Smooth muscle cell (in vitro differentiated cells): ENCODE measurements around the gene OR10Z1. TPM values are rescaled to one million over a fixed set of nuclear protein-coding genes. Genes with fewer than 3 reads are reported as not detected.

ENCODE experiments used
- DNase-seq: peaks from one replicate; lab custom pipeline; 2025; ENCODE audit not compliant: unreplicated experiment; lab: John Stamatoyannopoulos, UW
- H2AFZ ChIP-seq: fragments of 200-600 bp; sonication (generic); 2 replicates; pipeline ENCODE4 v1.6.0; 2016; ENCODE audit warnings: antibody characterized with exemption, low read depth, mild to moderate bottlenecking
- H3F3A ChIP-seq: fragments of 200-600 bp; sonication (generic); 2 replicates; pipeline ENCODE4 v1.6.0; 2017; ENCODE audit warnings: antibody characterized with exemption, low read depth
- H3K27ac ChIP-seq: fragments of 200-600 bp; sonication (generic); 2 replicates; pipeline ENCODE4 v1.5.1; 2016; ENCODE audit warnings: low read depth, mild to moderate bottlenecking
- H3K27me3 ChIP-seq: fragments of 200-600 bp; sonication (generic); 2 replicates; pipeline ENCODE4 v1.6.1; 2016; ENCODE audit warnings: low read depth, mild to moderate bottlenecking
- H3K36me3 ChIP-seq: fragments of 200-600 bp; sonication (generic); 2 replicates; pipeline ENCODE4 v1.5.1; 2016; ENCODE audit warnings: low read depth
- H3K4me1 ChIP-seq: fragments of 200-600 bp; sonication (generic); 2 replicates; pipeline ENCODE4 v1.5.1; 2016; ENCODE audit warnings: low read depth
- H3K4me2 ChIP-seq: fragments of 200-600 bp; sonication (generic); 2 replicates; pipeline ENCODE4 v1.6.0; 2016; ENCODE audit warnings: mild to moderate bottlenecking
- H3K4me3 ChIP-seq: fragments of 200-600 bp; sonication (generic); 2 replicates; pipeline ENCODE4 v1.5.1; 2016; ENCODE audit warnings: mild to moderate bottlenecking
- H3K79me2 ChIP-seq: fragments of 200-600 bp; sonication (generic); 2 replicates; pipeline ENCODE4 v1.6.0; 2016; ENCODE audit warnings: low read depth, mild to moderate bottlenecking
- H3K9ac ChIP-seq: fragments of 200-600 bp; sonication (generic); 2 replicates; pipeline ENCODE4 v1.6.0; 2016; ENCODE audit warnings: low read depth
- H3K9me3 ChIP-seq: fragments of 200-600 bp; sonication (generic); replicated peaks from 2 replicates; pipeline ENCODE4 v1.5.1; 2016; ENCODE audit warnings: low read depth
- H4K20me1 ChIP-seq: fragments of 200-600 bp; sonication (generic); 2 replicates; pipeline ENCODE4 v1.6.0; 2016; ENCODE audit warnings: low read depth
- WGBS: methylation state at CpG from one replicate; pipeline ENCODE4 v1.1.7; 2016; ENCODE audit warnings: low lambda C conversion rate; 5-methylcytosine and 5-hydroxymethylcytosine counted together
- polyA plus RNA-seq: library from polyadenylated mRNA; unstranded; fragments of >200 nt; fragmentation: Nextera tagmentation; extraction: Ambion mirVana; gene quantifications from 2 replicates; pipeline ENCODE4 v1.2.1, GENCODE V29; 2016
- total RNA-seq: library from RNA; depleted of rRNA; stranded (reverse); fragments of >200 nt; gene quantifications from 2 replicates; pipeline ENCODE4 v1.2.3, GENCODE V29; 2014
- TF ChIP-seq, protein P1 (sequence below): fragments of 200-600 bp; sonication (generic); IDR thresholded peaks from 2 replicates; pipeline ENCODE4 v1.5.1; 2017; ENCODE audit warnings: borderline replicate concordance, mild to moderate bottlenecking, antibody characterized with exemption; ENCODE audit not compliant: insufficient read depth, poor library complexity, severe bottlenecking

Gene OR10Z1, protein sequence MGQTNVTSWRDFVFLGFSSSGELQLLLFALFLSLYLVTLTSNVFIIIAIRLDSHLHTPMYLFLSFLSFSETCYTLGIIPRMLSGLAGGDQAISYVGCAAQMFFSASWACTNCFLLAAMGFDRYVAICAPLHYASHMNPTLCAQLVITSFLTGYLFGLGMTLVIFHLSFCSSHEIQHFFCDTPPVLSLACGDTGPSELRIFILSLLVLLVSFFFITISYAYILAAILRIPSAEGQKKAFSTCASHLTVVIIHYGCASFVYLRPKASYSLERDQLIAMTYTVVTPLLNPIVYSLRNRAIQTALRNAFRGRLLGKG
- total RNA-seq (not detected in 2 replicates), polyA plus RNA-seq (not detected in 2 replicates)

DNA sequence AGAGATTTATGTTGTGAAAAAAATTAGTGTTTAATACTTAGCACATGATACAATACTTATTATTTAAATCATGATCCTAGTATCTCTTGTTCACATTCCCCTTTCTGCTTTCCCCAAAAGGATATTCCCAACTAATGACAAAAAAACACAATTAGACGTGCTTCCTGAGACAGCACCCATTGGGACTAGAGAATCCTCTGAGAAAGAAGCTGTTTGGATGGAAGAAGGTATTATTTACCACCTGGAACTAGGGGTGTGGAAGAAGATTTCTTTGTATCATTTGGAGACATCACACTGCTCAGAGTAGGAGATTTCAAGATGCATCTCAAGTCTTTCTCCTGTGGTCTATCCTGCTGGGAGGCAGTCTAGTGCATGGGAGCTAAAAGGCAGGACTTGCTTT is at the start of gene OR10Z1:
OR10Z1 (plus strand) TSS at position 301 of the 400 bp plus-strand sequence. CDS start 1,171 bp downstream, outside the sequence.
- H2AFZ ChIP-seq: no peak within 1 kb of the TSS
- no peak within 1 kb of the TSS for H3K4me3 ChIP-seq
- 94% methylated on average over 1 of the region's 1 CpG for WGBS
- H3K27ac ChIP-seq: no peak within 1 kb of the TSS
- H3F3A ChIP-seq: no peaks in the 10 kb centered on the region
- H3K36me3 ChIP-seq: no peaks in the 10 kb centered on the region
- no peak within 1 kb of the TSS for H3K4me2 ChIP-seq
- no peak within 1 kb of the TSS for H3K9ac ChIP-seq
- no peaks in the 10 kb centered on the region for H3K27me3 ChIP-seq
- H3K79me2 ChIP-seq: no peaks in the 10 kb centered on the region
- no peaks in the 10 kb centered on the region for H4K20me1 ChIP-seq
- no peak for DNase-seq
- TF ChIP-seq, protein P1, sequence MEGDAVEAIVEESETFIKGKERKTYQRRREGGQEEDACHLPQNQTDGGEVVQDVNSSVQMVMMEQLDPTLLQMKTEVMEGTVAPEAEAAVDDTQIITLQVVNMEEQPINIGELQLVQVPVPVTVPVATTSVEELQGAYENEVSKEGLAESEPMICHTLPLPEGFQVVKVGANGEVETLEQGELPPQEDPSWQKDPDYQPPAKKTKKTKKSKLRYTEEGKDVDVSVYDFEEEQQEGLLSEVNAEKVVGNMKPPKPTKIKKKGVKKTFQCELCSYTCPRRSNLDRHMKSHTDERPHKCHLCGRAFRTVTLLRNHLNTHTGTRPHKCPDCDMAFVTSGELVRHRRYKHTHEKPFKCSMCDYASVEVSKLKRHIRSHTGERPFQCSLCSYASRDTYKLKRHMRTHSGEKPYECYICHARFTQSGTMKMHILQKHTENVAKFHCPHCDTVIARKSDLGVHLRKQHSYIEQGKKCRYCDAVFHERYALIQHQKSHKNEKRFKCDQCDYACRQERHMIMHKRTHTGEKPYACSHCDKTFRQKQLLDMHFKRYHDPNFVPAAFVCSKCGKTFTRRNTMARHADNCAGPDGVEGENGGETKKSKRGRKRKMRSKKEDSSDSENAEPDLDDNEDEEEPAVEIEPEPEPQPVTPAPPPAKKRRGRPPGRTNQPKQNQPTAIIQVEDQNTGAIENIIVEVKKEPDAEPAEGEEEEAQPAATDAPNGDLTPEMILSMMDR: no peak
- no peaks in the 10 kb centered on the region for H3K4me1 ChIP-seq
- no peaks in the 10 kb centered on the region for H3K9me3 ChIP-seq

DNA sequence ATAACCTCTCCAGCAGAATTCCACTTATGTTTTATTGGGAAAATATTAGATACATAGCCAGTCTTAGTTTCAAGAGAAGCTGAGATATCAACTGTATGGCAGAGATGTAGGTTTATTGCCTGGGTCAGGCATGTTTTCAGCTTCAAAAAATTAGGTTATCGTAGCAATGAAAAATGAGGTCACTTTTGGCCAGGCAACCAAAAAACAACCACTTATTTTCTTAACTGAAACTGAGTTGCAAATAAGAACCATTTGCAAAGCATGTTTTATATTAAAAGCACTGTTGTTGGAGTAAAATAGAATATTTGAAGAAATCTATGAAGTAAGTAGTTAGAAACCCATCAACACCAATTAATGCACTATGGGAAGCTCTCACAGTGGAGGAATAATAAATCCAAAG is 45.4 kb upstream of the OR10Z1 start:
- no peaks in the 10 kb centered on the region for H3K4me1 ChIP-seq
- no peaks in the 10 kb centered on the region for H3K36me3 ChIP-seq
- no peak overlapping the region for H3K4me3 ChIP-seq
- no peak overlapping the region for H3K4me2 ChIP-seq
- no peak for DNase-seq
- H2AFZ ChIP-seq: no peak overlapping the region
- H3K79me2 ChIP-seq: no peaks in the 10 kb centered on the region
- no peaks in the 10 kb centered on the region for H3F3A ChIP-seq
- no peak overlapping the region for H3K27ac ChIP-seq
- WGBS: 94% methylated on average over 1 of the region's 1 CpG
- TF ChIP-seq, protein P1: no peak
- no peaks in the 10 kb centered on the region for H3K27me3 ChIP-seq
- no peak overlapping the region for H3K9ac ChIP-seq
- no peaks in the 10 kb centered on the region for H3K9me3 ChIP-seq
- H4K20me1 ChIP-seq: no peaks in the 10 kb centered on the region

DNA sequence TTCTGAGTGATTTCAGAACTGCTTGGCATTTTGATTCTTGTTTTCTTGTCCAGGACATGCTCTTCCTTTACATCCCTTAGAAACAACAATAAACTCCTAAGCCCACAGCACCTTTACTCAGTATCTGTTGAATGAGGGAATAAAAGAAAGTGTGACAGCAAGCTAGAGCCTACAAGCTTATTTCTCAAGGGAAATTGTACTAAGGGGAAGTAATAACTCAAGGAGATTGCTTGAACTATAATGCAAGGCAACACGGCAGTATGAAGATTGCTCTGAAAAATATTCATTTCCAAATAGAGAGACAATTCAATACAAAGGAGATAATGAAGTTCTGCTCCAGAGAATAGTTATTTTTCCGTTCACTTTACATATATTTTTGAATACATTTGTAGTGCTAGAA is 41.2 kb upstream of the OR10Z1 start:
- H3K36me3 ChIP-seq: no peaks in the 10 kb centered on the region
- no peaks in the 10 kb centered on the region for H3K4me1 ChIP-seq
- H2AFZ ChIP-seq: no peak overlapping the region
- no peaks in the 10 kb centered on the region for H3F3A ChIP-seq
- H3K9ac ChIP-seq: no peak overlapping the region
- no peaks in the 10 kb centered on the region for H3K79me2 ChIP-seq
- no peak overlapping the region for H3K27ac ChIP-seq
- H3K4me2 ChIP-seq: no peak overlapping the region
- no peaks in the 10 kb centered on the region for H4K20me1 ChIP-seq
- no peak overlapping the region for H3K4me3 ChIP-seq
- no peaks in the 10 kb centered on the region for H3K9me3 ChIP-seq
- 88% methylated on average over 2 of the region's 2 CpGs for WGBS
- H3K27me3 ChIP-seq: no peaks in the 10 kb centered on the region
- DNase-seq: no peak
- TF ChIP-seq, protein P1: no peak

DNA sequence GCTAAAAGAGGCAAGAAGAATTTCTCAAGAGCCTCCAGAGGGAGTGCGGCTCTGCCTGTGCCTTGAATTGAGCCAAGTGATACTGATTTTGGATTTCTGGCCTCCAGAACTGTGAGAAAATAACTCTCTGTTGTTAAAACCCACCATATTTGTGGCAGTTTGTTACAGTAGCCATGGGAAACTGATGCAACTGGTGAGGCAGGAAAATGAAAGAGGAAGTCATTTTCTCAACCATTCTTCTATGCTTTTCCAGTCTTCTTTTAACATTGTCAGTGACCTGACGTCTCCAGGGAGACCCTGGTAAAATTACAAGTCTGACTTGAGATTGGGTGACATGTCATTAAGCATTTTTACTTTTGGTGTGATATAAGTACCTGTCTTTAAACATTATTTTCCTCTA is 40.5 kb upstream of the OR10Z1 start:
- Histone ChIP-seq H3K79me2 (no peaks in the 10 kb centered on the region), H3K9ac (no peak overlapping the region), H4K20me1 (no peaks in the 10 kb centered on the region), H3K27me3 (no peaks in the 10 kb centered on the region), H3K9me3 (no peaks in the 10 kb centered on the region), H3K27ac (no peak overlapping the region), H3K4me1 (no peaks in the 10 kb centered on the region), H3K4me3 (no peak overlapping the region), H2AFZ (no peak overlapping the region), H3K4me2 (no peak overlapping the region), H3F3A (no peaks in the 10 kb centered on the region), H3K36me3 (no peaks in the 10 kb centered on the region)
- WGBS: 88% methylated on average over 2 of the region's 2 CpGs
- TF ChIP-seq, protein P1: no peak
- no peak for DNase-seq
